Testis (tissue), 3 donors: ENCODE data around the gene OXT. TPM values are rescaled to one million over a fixed set of nuclear protein-coding genes. Genes with fewer than 3 reads are reported as not detected.
"Not testable (repeated sequence)": the region's sequence is repeated elsewhere in the genome, so short reads cannot be mapped to it uniquely, and the experiment has no call there.

ENCODE experiments used
- DNase-seq: peaks from one replicate; pipeline ENCODE4 v3.0.0-alpha.2; 2019
- H3K27ac ChIP-seq, 2 donors: fragments of 200-600 bp; sonication (generic); one replicate each; pipeline ENCODE4 v1.5.1; 2019
- H3K27me3 ChIP-seq: fragments of 200-600 bp; sonication (generic); one replicate; pipeline ENCODE4 v1.5.1; 2019
- H3K36me3 ChIP-seq: fragments of 200-600 bp; sonication (generic); one replicate; pipeline ENCODE4 v1.5.1; 2017; ENCODE audit warnings: low read depth; ENCODE audit errors: missing control alignments
- H3K4me1 ChIP-seq: fragments of 200-600 bp; sonication (generic); one replicate; pipeline ENCODE4 v1.5.1; 2019
- H3K4me3 ChIP-seq, 2 donors: fragments of 200-600 bp; sonication (generic); one replicate each; pipeline ENCODE4 v1.5.1; 2017 to 2019
- H3K9me3 ChIP-seq: fragments of 200-600 bp; sonication (generic); one replicate; pipeline ENCODE4 v1.5.1; 2017
- CTCF ChIP-seq, 3 experiments: fragments of 450-650 bp in 2 of 3; fragments of 200-600 bp in 1 of 3; sonication (generic) in 1 of 3; IDR thresholded peaks; one replicate each; pipeline ENCODE4 v1.5.1; 2016 to 2019; ENCODE audit warnings: antibody characterized with exemption in 3 of 3, mild to moderate bottlenecking in 2 of 3, moderate library complexity in 1 of 3
- POLR2A ChIP-seq: fragments of 450-650 bp; IDR thresholded peaks from one replicate; pipeline ENCODE4 v1.6.1; 2017; ENCODE audit warnings: antibody characterized with exemption, mild to moderate bottlenecking, moderate library complexity
- WGBS, 2 donors: methylation state at CpG; one replicate each; pipeline ENCODE4 v1.1.5; 2018; 5-methylcytosine and 5-hydroxymethylcytosine counted together
- intact Hi-C: fragments of 100-400 bp; cut with DNase I; formaldehyde crosslinking; loops from one replicate; pipeline ENCODE4 v1.15.1; 2023; ENCODE audit warnings: low total_unique reads
- polyA plus RNA-seq: library from polyadenylated mRNA; stranded (reverse); fragments of 350-450 nt; fragmentation: Illumina TruSeq; extraction: RNeasy Lipid Tissue Mini Kit (QIAGEN cat#74804); gene quantifications from one replicate; pipeline ENCODE4 v1.2.3, GENCODE V29; 2014; ENCODE audit warnings: low read depth, low replicate concordance; ENCODE audit not compliant: insufficient read depth
- total RNA-seq, 2 donors: library from RNA; depleted of rRNA; stranded (reverse); fragments of >200 nt; gene quantifications; one replicate each; pipeline ENCODE4 v1.2.3, GENCODE V29; 2016

Gene OXT
- total and polyA plus RNA-seq, 3 donors from 2014 or later, result 1.7 to 6.7 (median 3.7) TPM

DNA sequence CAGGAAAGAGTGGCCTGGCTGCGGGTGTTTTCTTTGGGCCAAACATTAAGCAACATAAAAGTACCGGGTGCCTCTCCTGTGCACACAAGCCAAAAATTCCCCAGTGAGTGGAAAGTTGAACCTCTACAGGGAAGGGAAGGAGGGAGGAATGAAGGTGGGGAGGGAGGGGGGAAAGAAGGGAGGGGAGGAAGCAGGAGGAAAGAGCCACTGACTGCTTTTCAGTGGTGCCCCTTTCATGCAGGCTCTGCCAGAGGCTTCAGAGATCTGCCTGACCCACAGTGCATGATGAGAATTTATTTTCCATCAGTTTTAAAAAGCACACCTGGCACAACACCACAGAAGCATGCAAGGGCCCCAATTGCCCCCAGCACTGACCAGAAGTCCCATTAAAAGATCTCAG, 40.6 kb downstream of the OXT start:
- no peaks in the 10 kb centered on the region for H3K36me3 ChIP-seq
- intact Hi-C loops, result no loop called here
- WGBS, 2 donors, result 65 to 86% methylated on average over 2 of the region's 2 CpGs
- DNase-seq, result no peak
- no peak overlapping the region for H3K27ac ChIP-seq
- no peaks in the 10 kb centered on the region for H3K4me1 ChIP-seq
- no peaks in the 10 kb centered on the region for H3K9me3 ChIP-seq
- no peaks in the 10 kb centered on the region for H3K27me3 ChIP-seq
- TF ChIP-seq CTCF (IDR thresholded peaks at IDR 0.05), result no peak
- TF ChIP-seq POLR2A, result no peak
- no peak overlapping the region for H3K4me3 ChIP-seq

GRCh38 chr20:3115190-3116107, 44.0 kb downstream of the OXT start:
- Histone ChIP-seq H3K36me3 (no peaks in the 10 kb centered on the region), H3K27me3 (no peaks in the 10 kb centered on the region), H3K9me3 (no peaks in the 10 kb centered on the region), H3K4me1 (peaks cover 7% of the 10 kb centered on the region), H3K27ac (no peak overlapping the region), H3K4me3 (no peak overlapping the region)
- TF ChIP-seq POLR2A, result no peak
- peak; percentile 46 to 84 (median 48) for TF ChIP-seq CTCF (IDR thresholded peaks at IDR 0.05)
- intact Hi-C loops, result no loop called here
- WGBS, 2 donors, result 49 to 57% methylated on average over 28 to 30 of the region's 30 CpGs
- peak; percentile 38 for DNase-seq

DNA sequence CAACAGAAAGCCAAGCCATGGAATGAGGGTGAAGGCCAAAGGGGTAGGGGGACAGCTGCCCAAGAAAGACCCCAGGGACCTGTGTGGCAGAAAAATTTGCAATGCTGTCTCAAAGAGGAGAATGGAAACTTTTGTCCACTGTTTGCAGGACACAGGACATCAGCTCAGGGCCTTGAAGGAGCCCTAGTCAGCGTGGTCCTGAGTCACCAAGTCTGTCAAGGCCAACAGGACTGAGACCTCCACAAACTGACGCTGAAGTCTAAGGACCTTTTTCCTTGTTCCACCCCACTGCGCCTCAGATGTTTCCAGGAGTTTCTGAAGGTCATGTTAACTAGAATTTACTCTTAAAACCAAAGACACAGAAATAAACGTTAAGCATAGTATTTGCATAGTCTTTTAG, 44.9 kb downstream of the OXT start:
- H3K27me3 ChIP-seq, result no peaks in the 10 kb centered on the region
- peaks cover 7% of the 10 kb centered on the region for H3K4me1 ChIP-seq
- intact Hi-C loops, result no loop called here
- H3K36me3 ChIP-seq, result no peaks in the 10 kb centered on the region
- no peaks in the 10 kb centered on the region for H3K9me3 ChIP-seq
- no peak overlapping the region for H3K4me3 ChIP-seq
- no peak for DNase-seq
- 71 to 84% methylated on average over 4 of the region's 4 CpGs for WGBS, 2 donors
- H3K27ac ChIP-seq, result no peak overlapping the region
- TF ChIP-seq POLR2A, result no peak
- no peak for TF ChIP-seq CTCF (IDR thresholded peaks at IDR 0.05)

GRCh38 chr20:3117839-3118379, 46.5 kb downstream of the OXT start:
- H3K4me3 ChIP-seq, intact Hi-C loops: not testable (repeated sequence)
- 53 to 66% methylated on average over 14 of the region's 14 CpGs for WGBS, 2 donors

More at GRCh38 chr20:3117839-3118379, 46.5 kb downstream of the OXT start:
- TF ChIP-seq CTCF (IDR thresholded peaks at IDR 0.05), result peak; percentile 43 to 56 (median 51)
- H3K9me3 ChIP-seq, H3K27me3 ChIP-seq, H3K36me3 ChIP-seq, H3K4me1 ChIP-seq: not testable (repeated sequence)
- H3K27ac ChIP-seq, result peak overlapping the region; percentile 53 to 55
- peak; percentile 74 for DNase-seq
